Ammon's horn (tissue), 1 donor: ENCODE measurements around the gene ABI2.
A peak's percentile ranks its signal among the peaks of the same experiment; 100 is the strongest.
"Not testable (repeated sequence)": the region's sequence is repeated elsewhere in the genome, so short reads cannot be mapped to it uniquely, and the experiment has no call there.

Experiments used
- DNase-seq: peaks from one replicate; pipeline ENCODE4 v3.0.0-alpha.2; 2016; ENCODE audit warnings: low spot score

ABI2 gene

GRCh38 chr2:203359450-203359849 lies 31.3 kb downstream of the ABI2 start:
- no peak for DNase-seq

GRCh38 chr2:203360833-203361430 lies 32.7 kb downstream of the ABI2 start:
- DNase-seq, result no peak

GRCh38 chr2:203361495-203361894 lies 33.3 kb downstream of the ABI2 start:
- no peak for DNase-seq

GRCh38 chr2:203361922-203362321 lies 33.7 kb downstream of the ABI2 start:
- peak; percentile 39 for DNase-seq

- DNase-seq, result no peak
These were observed 38.7 kb downstream of the ABI2 start for GRCh38 chr2:203366639-203367466.

- not testable (repeated sequence) for DNase-seq
These were observed 44.5 kb downstream of the ABI2 start for GRCh38 chr2:203372706-203373105.

- DNase-seq, result no peak
These were observed 48.0 kb downstream of the ABI2 start for GRCh38 chr2:203376173-203376572.

- DNase-seq, result no peak
These were observed 51.0 kb downstream of the ABI2 start for GRCh38 chr2:203379156-203379555.

- DNase-seq, result no peak
These were observed 54.8 kb downstream of the ABI2 start for GRCh38 chr2:203383038-203383437.

- DNase-seq, result not testable (repeated sequence)
These were observed 60.0 kb downstream of the ABI2 start for GRCh38 chr2:203388153-203388552.

GRCh38 chr2:203394519-203395227 lies 66.5 kb downstream of the ABI2 start:
- DNase-seq, result peak; percentile 34

GRCh38 chr2:203395858-203396257 lies 67.7 kb downstream of the ABI2 start:
- DNase-seq, result no peak

- peak; percentile 6 for DNase-seq
These were observed 68.5 kb downstream of the ABI2 start for GRCh38 chr2:203396667-203397066.

- no peak for DNase-seq
These were observed 70.8 kb downstream of the ABI2 start for GRCh38 chr2:203399031-203399430.

GRCh38 chr2:203400805-203401585 lies 72.8 kb downstream of the ABI2 start:
- DNase-seq, result no peak

GRCh38 chr2:203404996-203405395 lies 76.8 kb downstream of the ABI2 start:
- no peak for DNase-seq

- DNase-seq, result no peak
These were observed 79.3 kb downstream of the ABI2 start for GRCh38 chr2:203407496-203407895.

- DNase-seq, result no peak
These were observed 84.5 kb downstream of the ABI2 start for GRCh38 chr2:203412546-203413331.

GRCh38 chr2:203413796-203414195 lies 85.6 kb downstream of the ABI2 start:
- DNase-seq, result no peak

GRCh38 chr2:203418271-203418670 lies 90.1 kb downstream of the ABI2 start:
- DNase-seq, result no peak

GRCh38 chr2:203427061-203427460 lies 98.9 kb downstream of the ABI2 start:
- DNase-seq, result no peak
